ENCODE data around the gene ETFB.
"Not testable (repeated sequence)": the region's sequence is repeated elsewhere in the genome, so short reads cannot be mapped to it uniquely, and the experiment has no call there.

GRCh38 chr19:51399936-51400335, 33.7 kb upstream of the ETFB start:
- TF ChIP-seq CTCF (conservative IDR thresholded peaks at IDR 0.05); EZH2 (IDR thresholded peaks at IDR 0.05; ENCODE audit: low read depth): not testable (repeated sequence)

Data from PC-9 (cell line).